Testis (tissue), 3 donors: ENCODE measurements around the gene BUD31. TPM values are rescaled to one million over a fixed set of nuclear protein-coding genes. Genes with fewer than 3 reads are reported as not detected.
"Not testable (repeated sequence)": the region's sequence is repeated elsewhere in the genome, so short reads cannot be mapped to it uniquely, and the experiment has no call there.

Experiments used
- DNase-seq: peaks from one replicate; pipeline ENCODE4 v3.0.0-alpha.2; 2019
- H3K27ac ChIP-seq, 2 donors: fragments of 200-600 bp; sonication (generic); one replicate each; pipeline ENCODE4 v1.5.1; 2019
- H3K27me3 ChIP-seq: fragments of 200-600 bp; sonication (generic); one replicate; pipeline ENCODE4 v1.5.1; 2019
- H3K36me3 ChIP-seq: fragments of 200-600 bp; sonication (generic); one replicate; pipeline ENCODE4 v1.5.1; 2017; ENCODE audit warnings: low read depth; ENCODE audit errors: missing control alignments
- H3K4me1 ChIP-seq: fragments of 200-600 bp; sonication (generic); one replicate; pipeline ENCODE4 v1.5.1; 2019
- H3K4me3 ChIP-seq, 2 donors: fragments of 200-600 bp; sonication (generic); one replicate each; pipeline ENCODE4 v1.5.1; 2017 to 2019
- H3K9me3 ChIP-seq: fragments of 200-600 bp; sonication (generic); one replicate; pipeline ENCODE4 v1.5.1; 2017
- POLR2A ChIP-seq: fragments of 450-650 bp; IDR thresholded peaks from one replicate; pipeline ENCODE4 v1.6.1; 2017; ENCODE audit warnings: antibody characterized with exemption, mild to moderate bottlenecking, moderate library complexity
- WGBS, 2 donors: methylation state at CpG; one replicate each; pipeline ENCODE4 v1.1.5; 2018; 5-methylcytosine and 5-hydroxymethylcytosine counted together
- intact Hi-C: fragments of 100-400 bp; cut with DNase I; formaldehyde crosslinking; loops from one replicate; pipeline ENCODE4 v1.15.1; 2023; ENCODE audit warnings: low total_unique reads
- polyA plus RNA-seq: library from polyadenylated mRNA; stranded (reverse); fragments of 350-450 nt; fragmentation: Illumina TruSeq; extraction: RNeasy Lipid Tissue Mini Kit (QIAGEN cat#74804); gene quantifications from one replicate; pipeline ENCODE4 v1.2.3, GENCODE V29; 2014; ENCODE audit warnings: low read depth, low replicate concordance; ENCODE audit not compliant: insufficient read depth
- total RNA-seq, 2 donors: library from RNA; depleted of rRNA; stranded (reverse); fragments of >200 nt; gene quantifications; one replicate each; pipeline ENCODE4 v1.2.3, GENCODE V29; 2016
- TF ChIP-seq, protein P1 (sequence below), 3 experiments: fragments of 450-650 bp in 2 of 3; fragments of 200-600 bp in 1 of 3; sonication (generic) in 1 of 3; IDR thresholded peaks; one replicate each; pipeline ENCODE4 v1.5.1; 2016 to 2019; ENCODE audit warnings: antibody characterized with exemption in 3 of 3, mild to moderate bottlenecking in 2 of 3, moderate library complexity in 1 of 3

The BUD31 gene
- total and polyA plus RNA-seq, 3 donors from 2014 or later = 91.2 to 174 (median 123) TPM

DNA sequence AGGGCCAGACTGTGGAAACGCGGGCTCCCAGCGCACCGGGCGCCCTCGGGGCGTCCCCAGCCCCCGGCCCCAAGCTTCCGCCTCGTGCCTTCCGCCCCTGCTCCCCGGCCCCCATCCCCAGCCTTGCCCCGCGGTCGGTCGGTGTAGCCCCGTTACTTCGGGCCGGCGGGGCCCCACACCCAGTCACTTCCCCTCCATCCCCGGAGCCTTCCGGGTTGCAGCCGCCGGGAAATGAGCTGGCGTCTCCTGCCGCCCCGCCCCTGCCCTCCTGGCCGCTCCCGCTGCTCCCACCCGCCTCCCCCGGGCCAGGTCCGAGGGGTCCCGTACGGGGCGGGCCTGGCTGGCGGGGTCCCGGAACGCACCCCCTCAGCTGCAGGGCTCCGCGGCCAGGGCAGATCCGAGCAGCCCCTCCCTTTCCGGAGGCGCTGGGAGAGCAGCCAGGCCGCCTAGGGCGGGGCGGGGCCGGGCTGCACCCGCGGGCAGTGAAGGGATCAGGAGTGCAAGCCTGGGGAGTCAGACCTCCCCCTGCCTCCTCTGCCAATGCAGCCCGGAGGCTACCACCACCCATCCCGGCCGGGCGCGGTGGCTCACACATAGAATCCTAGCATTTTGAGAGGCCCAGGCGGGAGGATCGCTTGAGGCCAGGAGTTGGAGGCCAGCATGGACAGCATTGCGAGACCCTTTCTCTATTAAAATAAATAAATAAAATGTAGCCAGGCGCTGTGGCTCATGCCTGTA, 33.5 kb upstream of the BUD31 start:
- intact Hi-C loops = no loop called here

DNA sequence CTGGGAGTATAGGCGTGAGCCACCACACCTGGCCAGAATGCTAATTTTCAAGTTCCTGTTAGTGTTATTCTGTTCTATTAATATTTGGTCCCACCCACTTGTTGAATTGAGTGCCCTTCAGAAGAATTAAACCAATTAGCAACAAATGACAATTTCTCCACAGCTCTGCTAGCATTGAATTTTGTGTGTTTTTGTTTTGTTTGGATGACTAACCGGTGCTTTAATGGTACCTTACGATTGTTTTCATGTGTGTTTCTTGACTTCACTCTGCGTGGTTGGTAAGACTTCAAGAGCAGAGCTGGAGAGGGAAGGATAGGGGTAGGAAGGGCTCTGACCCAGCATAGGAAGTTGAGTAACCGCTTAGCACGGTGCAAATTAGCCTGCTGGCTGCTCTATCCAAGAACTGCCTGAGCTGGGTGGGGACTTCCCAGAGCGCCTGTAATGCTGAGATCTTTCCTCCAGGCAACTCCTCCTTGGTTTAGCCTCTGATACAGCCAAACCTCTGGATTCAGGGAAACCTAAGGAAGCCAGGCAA, 29.7 kb upstream of the BUD31 start:
- H3K9me3 ChIP-seq = no peaks in the 10 kb centered on the region
- H3K4me3 ChIP-seq = no peak overlapping the region

More for the DNA sequence above, 33.5 kb upstream of the BUD31 start:
- DNase-seq = peak; percentile 79
- TF ChIP-seq, protein P1, sequence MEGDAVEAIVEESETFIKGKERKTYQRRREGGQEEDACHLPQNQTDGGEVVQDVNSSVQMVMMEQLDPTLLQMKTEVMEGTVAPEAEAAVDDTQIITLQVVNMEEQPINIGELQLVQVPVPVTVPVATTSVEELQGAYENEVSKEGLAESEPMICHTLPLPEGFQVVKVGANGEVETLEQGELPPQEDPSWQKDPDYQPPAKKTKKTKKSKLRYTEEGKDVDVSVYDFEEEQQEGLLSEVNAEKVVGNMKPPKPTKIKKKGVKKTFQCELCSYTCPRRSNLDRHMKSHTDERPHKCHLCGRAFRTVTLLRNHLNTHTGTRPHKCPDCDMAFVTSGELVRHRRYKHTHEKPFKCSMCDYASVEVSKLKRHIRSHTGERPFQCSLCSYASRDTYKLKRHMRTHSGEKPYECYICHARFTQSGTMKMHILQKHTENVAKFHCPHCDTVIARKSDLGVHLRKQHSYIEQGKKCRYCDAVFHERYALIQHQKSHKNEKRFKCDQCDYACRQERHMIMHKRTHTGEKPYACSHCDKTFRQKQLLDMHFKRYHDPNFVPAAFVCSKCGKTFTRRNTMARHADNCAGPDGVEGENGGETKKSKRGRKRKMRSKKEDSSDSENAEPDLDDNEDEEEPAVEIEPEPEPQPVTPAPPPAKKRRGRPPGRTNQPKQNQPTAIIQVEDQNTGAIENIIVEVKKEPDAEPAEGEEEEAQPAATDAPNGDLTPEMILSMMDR (IDR thresholded peaks at IDR 0.05) = no peak
- no peak for TF ChIP-seq POLR2A
- peak overlapping the region; percentile 61 to 81 for H3K27ac ChIP-seq
- no peaks in the 10 kb centered on the region for H3K9me3 ChIP-seq
- no peaks in the 10 kb centered on the region for H3K27me3 ChIP-seq
- H3K36me3 ChIP-seq = no peaks in the 10 kb centered on the region
- 7 to 11% methylated on average over 21 to 26 of the region's 58 CpGs for WGBS, 2 donors
- peaks cover 20% of the 10 kb centered on the region for H3K4me1 ChIP-seq
- H3K4me3 ChIP-seq = peak overlapping the region; percentile 77 to 87

DNA sequence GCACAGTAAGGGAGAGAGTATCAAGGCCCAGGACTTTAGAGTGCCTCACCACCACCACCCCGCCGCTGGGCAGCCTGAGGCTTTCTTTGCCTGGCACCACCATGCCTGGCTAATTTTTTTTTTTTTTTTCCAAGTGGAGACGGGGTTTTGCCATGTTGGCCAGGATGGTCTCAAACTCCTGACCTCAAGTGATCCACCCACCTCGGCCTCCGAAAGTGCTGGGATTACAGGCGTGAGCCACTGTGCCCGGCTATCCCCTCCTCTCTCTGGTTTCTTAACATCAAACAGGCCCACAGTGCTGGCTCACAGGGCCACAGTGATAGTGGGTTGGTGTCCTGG, 29.1 kb upstream of the BUD31 start:
- H3K27me3 ChIP-seq, intact Hi-C loops, H3K36me3 ChIP-seq, DNase-seq, H3K4me3 ChIP-seq, H3K9me3 ChIP-seq: not testable (repeated sequence)
- H3K27ac ChIP-seq = peak overlapping the region; percentile 14 to 86
- H3K4me1 ChIP-seq = peaks cover 21% of the 10 kb centered on the region
- WGBS, 2 donors = 54 to 80% methylated on average over 7 of the region's 7 CpGs

More for the DNA sequence above, 29.7 kb upstream of the BUD31 start:
- TF ChIP-seq, protein P1 (IDR thresholded peaks at IDR 0.05) = no peak
- no peak for TF ChIP-seq POLR2A
- intact Hi-C loops = no loop called here
- Histone ChIP-seq H3K4me1 (peaks cover 21% of the 10 kb centered on the region), H3K27me3 (no peaks in the 10 kb centered on the region), H3K27ac (peak overlapping the region; percentile 14 to 86), H3K36me3 (no peaks in the 10 kb centered on the region)
- DNase-seq = peak; percentile 75
- 34 to 45% methylated on average over 7 of the region's 7 CpGs for WGBS, 2 donors

DNA sequence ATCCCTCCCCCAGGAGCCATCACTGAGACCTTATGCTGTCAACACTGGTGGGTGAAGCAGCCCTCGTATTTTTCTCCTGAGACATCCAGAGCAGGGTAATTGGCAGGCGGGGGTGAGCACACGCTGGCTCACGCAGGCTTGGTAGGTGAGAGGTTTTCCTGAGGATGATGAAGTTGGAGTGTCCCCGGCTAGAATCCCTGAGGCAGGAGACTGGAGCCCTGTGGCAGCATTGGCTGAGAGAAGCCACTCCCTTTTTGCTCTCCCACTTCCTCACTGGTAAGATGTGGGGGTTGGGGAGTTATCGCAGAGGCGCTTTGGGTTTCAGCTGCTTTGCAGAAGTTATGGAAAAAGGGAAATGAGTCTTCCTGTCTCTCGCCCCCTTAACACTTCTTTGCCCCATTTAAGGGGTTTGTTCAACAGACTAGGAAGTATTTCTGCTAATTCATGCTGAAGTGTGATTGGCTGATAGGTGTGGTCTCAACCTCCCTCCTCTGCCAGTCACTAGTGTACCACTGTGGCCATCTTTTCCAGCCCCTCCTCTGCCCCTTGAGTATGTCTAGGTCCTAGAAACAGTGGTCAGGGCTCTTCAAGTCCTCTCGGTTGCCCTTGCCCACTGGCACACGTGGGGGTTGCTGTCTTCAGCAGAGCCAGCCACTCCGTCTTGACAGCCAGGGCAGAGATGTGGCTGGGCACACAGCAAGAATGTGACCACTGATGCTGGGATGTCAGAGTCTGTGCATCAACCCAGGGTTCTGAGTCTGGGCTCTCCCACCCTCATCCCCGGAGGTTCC, 28.5 kb upstream of the BUD31 start:
- Histone ChIP-seq H3K27ac (peak overlapping the region; percentile 14 to 86), H3K4me1 (peaks cover 21% of the 10 kb centered on the region), H3K27me3 (no peaks in the 10 kb centered on the region), H3K4me3 (no peak overlapping the region), H3K9me3 (no peaks in the 10 kb centered on the region), H3K36me3 (no peaks in the 10 kb centered on the region)
- intact Hi-C loops = no loop called here
- TF ChIP-seq, protein P1 (IDR thresholded peaks at IDR 0.05) = no peak
- TF ChIP-seq POLR2A = no peak
- DNase-seq = peak; percentile 48
- 48 to 51% methylated on average over 11 to 12 of the region's 12 CpGs for WGBS, 2 donors
